GM23338 (cell line): ENCODE results near the gene ANKRD55.
"Not testable (repeated sequence)": the region's sequence is repeated elsewhere in the genome, so short reads cannot be mapped to it uniquely, and the experiment has no call there.

ENCODE experiments used
- CTCF ChIP-seq, 2 experiments: fragments of 200-600 bp in 1 of 2; sonication (generic) in 1 of 2; conservative IDR thresholded peaks; 2 replicates each; pipeline versions ENCODE4 v1.5.1 to v1.6.1; 2016 to 2017; ENCODE audit warnings: antibody characterized with exemption in 2 of 2, low read depth in 2 of 2, mild to moderate bottlenecking in 2 of 2, moderate library complexity in 1 of 2
- EZH2 ChIP-seq: fragments of 200-600 bp; sonication (generic); IDR thresholded peaks from one replicate; pipeline ENCODE4 v1.8.0; 2017; ENCODE audit warnings: antibody characterized with exemption, mild to moderate bottlenecking, low read depth; ENCODE audit not compliant: unreplicated experiment
- EZH2phosphoT487 ChIP-seq: fragments of 200-600 bp; sonication (generic); IDR thresholded peaks from one replicate; pipeline ENCODE4 v1.8.1; 2018; ENCODE audit warnings: antibody characterized with exemption; ENCODE audit not compliant: unreplicated experiment
- JUNB ChIP-seq: IDR thresholded peaks from one replicate; pipeline ENCODE4 v1.6.1; 2016; ENCODE audit warnings: antibody characterized with exemption; ENCODE audit not compliant: unreplicated experiment
- POLR2AphosphoS5 ChIP-seq: IDR thresholded peaks from 2 replicates; pipeline ENCODE4 v1.6.1; 2016; ENCODE audit warnings: antibody characterized with exemption, low read depth
- REST ChIP-seq: IDR thresholded peaks from one replicate; pipeline ENCODE4 v1.6.1; 2018; ENCODE audit warnings: antibody characterized with exemption; ENCODE audit not compliant: unreplicated experiment
- ZNF331 ChIP-seq: fragments of 250-450 bp; sonication (Bioruptor Pico); IDR thresholded peaks from 2 replicates; pipeline ENCODE4 v1.5.0; 2020; ENCODE audit warnings: low read depth, mild to moderate bottlenecking, moderate library complexity
- ZNF462 ChIP-seq: fragments of 250-450 bp; sonication (Bioruptor Pico); IDR thresholded peaks from 2 replicates; pipeline ENCODE4 v1.5.0; 2020; ENCODE audit warnings: mild to moderate bottlenecking, moderate library complexity

GRCh38 chr5:56268707-56269106 is 35.6 kb upstream of the ANKRD55 start:
- TF ChIP-seq CTCF (conservative IDR thresholded peaks at IDR 0.05; ENCODE audit: low read depth in 2 of 2); JUNB; EZH2phosphoT487; ZNF331 (CRISPR knock-in tag); EZH2; POLR2AphosphoS5; ZNF462 (CRISPR knock-in tag); REST: not testable (repeated sequence)
